Measurements from ENCODE around the gene PIGU. TPM values are rescaled to one million over a fixed set of nuclear protein-coding genes. Genes with fewer than 3 reads are reported as not detected.

Gene PIGU
- total and polyA plus RNA-seq, 2 of the 13 experiments (the other 11 are each of a cell fraction or from before 2014, with no cell fraction given) = 45.5 to 231 TPM

DNA sequence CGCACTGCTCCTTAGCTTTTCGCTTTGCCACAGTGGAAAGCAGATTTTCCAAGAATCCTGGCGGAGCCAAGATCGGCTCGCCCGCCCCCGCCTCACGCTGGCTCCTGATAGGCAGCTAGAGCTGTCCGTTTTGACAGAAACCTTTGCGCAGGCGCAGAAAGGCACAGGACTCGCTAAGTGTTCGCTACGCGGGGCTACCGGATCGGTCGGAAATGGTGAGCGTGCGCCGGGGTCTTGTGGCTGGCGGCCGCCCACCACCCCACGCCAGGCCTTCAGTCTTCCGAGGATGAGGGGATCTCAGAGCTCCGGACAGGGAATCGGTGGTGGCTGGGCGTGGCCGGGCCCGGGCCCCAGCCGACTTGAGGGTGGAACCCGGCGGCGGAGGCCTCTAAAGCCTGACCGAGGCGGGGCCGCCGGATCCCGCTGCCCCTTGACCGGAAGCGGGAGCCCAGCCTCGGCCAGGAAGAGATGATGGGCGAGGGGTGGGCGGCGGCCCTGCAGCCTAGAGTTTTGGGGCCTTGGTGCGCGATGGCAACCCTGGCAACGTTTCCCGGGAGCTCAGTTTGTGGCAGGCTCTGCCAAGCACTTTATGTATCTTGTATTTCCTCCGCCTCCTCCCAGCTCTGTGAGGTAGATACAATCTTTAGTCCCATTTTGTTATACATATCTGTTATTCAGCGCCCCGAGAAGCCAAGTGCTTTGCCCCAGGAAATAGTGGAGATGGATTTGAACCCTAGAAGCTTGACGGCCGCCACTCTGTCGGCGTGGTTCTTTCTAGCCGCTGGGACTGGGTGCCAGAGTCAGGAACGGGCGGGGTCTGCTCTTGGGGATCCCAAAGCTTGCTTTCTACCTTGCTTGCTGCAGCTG is 160.4 kb downstream of the PIGU start, which contains the start of gene DYNLRB1 (continued):
- peak; percentile 86; the same call in 1 of the 2 replicates for TF ChIP-seq NR0B2 (CRISPR knock-in tag; IDR thresholded peaks at IDR 0.05)
- TF ChIP-seq ZFP36L2 (CRISPR knock-in tag; IDR thresholded peaks at IDR 0.05) = peak; percentile 33
- TF ChIP-seq, protein P1, sequence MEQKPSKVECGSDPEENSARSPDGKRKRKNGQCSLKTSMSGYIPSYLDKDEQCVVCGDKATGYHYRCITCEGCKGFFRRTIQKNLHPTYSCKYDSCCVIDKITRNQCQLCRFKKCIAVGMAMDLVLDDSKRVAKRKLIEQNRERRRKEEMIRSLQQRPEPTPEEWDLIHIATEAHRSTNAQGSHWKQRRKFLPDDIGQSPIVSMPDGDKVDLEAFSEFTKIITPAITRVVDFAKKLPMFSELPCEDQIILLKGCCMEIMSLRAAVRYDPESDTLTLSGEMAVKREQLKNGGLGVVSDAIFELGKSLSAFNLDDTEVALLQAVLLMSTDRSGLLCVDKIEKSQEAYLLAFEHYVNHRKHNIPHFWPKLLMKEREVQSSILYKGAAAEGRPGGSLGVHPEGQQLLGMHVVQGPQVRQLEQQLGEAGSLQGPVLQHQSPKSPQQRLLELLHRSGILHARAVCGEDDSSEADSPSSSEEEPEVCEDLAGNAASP (CRISPR knock-in tag; IDR thresholded peaks at IDR 0.05; ENCODE audit: borderline replicate concordance) = peak; percentile 84; the same call in 1 of the 2 replicates
- TF ChIP-seq ONECUT2 (CRISPR knock-in tag; IDR thresholded peaks at IDR 0.05) = no peak
- TF ChIP-seq RARA (CRISPR knock-in tag; IDR thresholded peaks at IDR 0.05) = peak; percentile 67; the same call in 1 of the 2 replicates
- TF ChIP-seq RXRA (CRISPR knock-in tag; IDR thresholded peaks at IDR 0.05) = peak; percentile 81
- TF ChIP-seq, protein P2, sequence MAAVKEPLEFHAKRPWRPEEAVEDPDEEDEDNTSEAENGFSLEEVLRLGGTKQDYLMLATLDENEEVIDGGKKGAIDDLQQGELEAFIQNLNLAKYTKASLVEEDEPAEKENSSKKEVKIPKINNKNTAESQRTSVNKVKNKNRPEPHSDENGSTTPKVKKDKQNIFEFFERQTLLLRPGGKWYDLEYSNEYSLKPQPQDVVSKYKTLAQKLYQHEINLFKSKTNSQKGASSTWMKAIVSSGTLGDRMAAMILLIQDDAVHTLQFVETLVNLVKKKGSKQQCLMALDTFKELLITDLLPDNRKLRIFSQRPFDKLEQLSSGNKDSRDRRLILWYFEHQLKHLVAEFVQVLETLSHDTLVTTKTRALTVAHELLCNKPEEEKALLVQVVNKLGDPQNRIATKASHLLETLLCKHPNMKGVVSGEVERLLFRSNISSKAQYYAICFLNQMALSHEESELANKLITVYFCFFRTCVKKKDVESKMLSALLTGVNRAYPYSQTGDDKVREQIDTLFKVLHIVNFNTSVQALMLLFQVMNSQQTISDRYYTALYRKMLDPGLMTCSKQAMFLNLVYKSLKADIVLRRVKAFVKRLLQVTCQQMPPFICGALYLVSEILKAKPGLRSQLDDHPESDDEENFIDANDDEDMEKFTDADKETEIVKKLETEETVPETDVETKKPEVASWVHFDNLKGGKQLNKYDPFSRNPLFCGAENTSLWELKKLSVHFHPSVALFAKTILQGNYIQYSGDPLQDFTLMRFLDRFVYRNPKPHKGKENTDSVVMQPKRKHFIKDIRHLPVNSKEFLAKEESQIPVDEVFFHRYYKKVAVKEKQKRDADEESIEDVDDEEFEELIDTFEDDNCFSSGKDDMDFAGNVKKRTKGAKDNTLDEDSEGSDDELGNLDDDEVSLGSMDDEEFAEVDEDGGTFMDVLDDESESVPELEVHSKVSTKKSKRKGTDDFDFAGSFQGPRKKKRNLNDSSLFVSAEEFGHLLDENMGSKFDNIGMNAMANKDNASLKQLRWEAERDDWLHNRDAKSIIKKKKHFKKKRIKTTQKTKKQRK (IDR thresholded peaks at IDR 0.05; ENCODE audit: low read length) = no peak
- peak; percentile 75; the same call in 1 of the 2 replicates for TF ChIP-seq ZSCAN21 (CRISPR knock-in tag; IDR thresholded peaks at IDR 0.05; ENCODE audit: borderline replicate concordance)
- peak; percentile 92 for TF ChIP-seq GZF1 (CRISPR knock-in tag; IDR thresholded peaks at IDR 0.05)
- TF ChIP-seq, protein P3, sequence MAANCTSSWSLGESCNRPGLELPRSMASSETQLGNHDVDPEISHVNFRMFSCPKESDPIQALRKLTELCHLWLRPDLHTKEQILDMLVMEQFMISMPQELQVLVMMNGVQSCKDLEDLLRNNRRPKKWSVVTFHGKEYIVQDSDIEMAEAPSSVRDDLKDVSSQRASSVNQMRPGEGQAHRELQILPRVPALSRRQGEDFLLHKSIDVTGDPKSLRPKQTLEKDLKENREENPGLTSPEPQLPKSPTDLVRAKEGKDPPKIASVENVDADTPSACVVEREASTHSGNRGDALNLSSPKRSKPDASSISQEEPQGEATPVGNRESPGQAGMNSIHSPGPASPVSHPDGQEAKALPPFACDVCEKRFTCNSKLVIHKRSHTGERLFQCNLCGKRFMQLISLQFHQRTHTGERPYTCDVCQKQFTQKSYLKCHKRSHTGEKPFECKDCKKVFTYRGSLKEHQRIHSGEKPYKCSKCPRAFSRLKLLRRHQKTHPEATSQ (CRISPR knock-in tag; IDR thresholded peaks at IDR 0.05; ENCODE audit: borderline replicate concordance) = peak; percentile 84
- peak; percentile 43; the same call in 1 of the 2 replicates for TF ChIP-seq ZBTB21 (CRISPR knock-in tag; IDR thresholded peaks at IDR 0.05)
- peak; percentile 22; the same call in 1 of the 2 replicates for TF ChIP-seq PRDM15 (CRISPR knock-in tag; IDR thresholded peaks at IDR 0.05)
- peak; percentile 96 for TF ChIP-seq ZNF563 (CRISPR knock-in tag; IDR thresholded peaks at IDR 0.05)
- TF ChIP-seq, protein P4, sequence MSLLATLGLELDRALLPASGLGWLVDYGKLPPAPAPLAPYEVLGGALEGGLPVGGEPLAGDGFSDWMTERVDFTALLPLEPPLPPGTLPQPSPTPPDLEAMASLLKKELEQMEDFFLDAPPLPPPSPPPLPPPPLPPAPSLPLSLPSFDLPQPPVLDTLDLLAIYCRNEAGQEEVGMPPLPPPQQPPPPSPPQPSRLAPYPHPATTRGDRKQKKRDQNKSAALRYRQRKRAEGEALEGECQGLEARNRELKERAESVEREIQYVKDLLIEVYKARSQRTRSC (CRISPR knock-in tag; IDR thresholded peaks at IDR 0.05; ENCODE audit: low read depth) = no peak
- peak; percentile 97 for TF ChIP-seq ZNF274 (CRISPR knock-in tag; IDR thresholded peaks at IDR 0.05)
